GM15510 (cell line): Measurements from ENCODE around the gene ABHD15.

ENCODE experiments used
- POLR2A ChIP-seq: IDR thresholded peaks from 3 replicates; pipeline ENCODE4 v1.6.1; 2011; ENCODE audit warnings: borderline replicate concordance; ENCODE audit not compliant: insufficient read length; ENCODE audit errors: extremely low read depth

The ABHD15 gene

DNA sequence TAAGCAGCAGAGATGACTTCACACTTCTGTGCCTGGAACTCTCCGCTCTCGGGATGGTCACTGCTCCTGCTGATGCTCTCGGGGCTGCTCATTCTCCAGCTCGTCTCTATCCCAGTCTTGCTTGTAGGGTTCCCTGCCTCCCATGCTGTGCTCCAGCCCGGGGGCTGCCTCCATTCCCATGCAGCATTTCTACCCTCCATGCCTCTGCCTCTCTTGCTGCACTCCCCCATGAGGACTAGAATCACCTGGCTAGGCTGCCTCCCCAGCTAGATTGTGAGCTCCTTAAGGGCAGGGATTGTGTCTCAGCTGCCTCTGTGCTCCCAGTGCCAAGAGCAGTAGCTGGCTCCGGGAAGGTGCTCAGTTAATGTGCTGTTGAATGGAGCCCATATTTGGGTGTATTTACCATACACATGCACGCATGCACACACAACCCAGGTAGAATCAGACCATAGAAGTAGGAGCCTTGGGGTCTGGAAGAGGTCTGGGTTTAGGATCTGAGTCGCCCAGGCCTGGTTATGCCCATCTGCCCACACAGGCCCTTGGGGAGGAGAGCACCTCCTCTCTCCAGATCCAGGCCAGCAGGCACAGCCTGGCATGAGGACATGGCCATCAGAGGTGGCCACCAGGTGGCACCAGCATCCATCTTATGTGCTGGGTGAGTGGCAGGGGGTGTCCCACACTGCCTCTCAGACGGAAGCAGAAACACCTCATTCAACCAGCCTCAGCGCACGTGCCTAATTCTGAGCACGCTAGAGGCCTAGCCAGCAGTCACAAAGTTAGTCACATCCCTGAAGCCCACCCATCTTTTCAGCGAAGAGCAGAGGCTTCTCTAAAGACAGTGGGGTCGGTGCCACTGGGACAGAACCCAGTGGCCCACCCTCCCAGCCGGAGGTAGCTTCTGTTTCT is 13.3 kb upstream of the ABHD15 start:
- TF ChIP-seq POLR2A = no peak

DNA sequence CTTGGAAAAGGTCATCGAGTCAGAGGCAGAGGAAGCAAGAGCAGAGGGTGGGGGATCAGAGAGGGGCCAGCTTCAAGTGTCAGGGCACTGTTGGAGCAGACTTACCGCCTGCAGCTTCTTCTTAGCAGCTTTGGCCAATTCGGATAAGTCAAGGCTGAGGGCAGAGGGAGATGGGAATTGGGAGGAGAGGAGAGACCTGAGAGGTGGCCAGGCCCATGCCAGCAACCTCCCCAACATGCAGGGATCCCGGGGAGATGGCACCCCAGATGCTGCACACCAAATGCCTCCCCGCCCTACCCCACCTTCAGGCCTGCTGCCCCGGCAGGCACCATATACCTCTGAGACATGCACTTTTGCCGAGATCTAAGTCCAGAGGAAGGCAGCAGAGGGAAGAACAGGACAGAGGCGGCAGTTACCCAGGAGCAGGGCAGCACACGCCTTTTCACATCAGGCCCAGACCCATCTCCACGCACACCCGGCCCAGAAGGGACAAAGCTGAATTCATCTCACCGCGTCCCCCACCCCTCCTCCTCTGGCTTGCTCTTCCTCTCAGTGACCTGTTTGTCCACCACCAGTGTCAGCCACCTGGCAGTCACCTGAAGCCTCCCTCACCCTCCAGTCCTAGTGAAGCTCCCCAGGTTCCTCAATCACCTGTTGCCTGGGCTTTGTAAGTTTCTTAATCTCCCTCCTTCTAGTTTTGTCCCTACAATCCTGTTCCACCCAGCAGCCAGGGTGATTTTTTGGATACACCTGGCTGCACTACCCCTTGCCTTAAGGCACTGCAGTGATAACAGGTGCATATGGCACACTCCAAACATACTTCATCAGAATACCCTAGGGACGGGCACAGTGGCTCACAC is 12.0 kb upstream of the ABHD15 start:
- TF ChIP-seq POLR2A = no peak

GRCh38 chr17:29577385-29578211 is 10.8 kb upstream of the ABHD15 start:
- TF ChIP-seq POLR2A = no peak

DNA sequence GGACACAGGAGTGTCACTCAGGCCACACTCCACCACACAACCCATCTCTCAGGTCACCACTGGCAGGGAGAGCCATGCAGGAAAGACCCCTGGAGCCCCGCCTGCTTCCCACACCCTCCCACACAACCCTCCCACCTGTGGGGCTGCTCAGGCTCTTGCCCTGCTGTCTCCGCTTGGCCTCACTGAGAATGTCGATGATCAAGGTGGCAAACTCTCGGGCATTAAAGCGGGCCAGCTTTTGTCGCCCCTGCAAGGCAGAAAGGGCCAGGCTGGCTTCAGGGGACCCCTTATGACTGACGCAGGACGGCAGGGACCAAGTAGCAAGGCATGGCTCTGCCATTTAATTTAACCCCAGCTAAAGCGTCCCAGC is 10.1 kb upstream of the ABHD15 start:
- no peak for TF ChIP-seq POLR2A

DNA sequence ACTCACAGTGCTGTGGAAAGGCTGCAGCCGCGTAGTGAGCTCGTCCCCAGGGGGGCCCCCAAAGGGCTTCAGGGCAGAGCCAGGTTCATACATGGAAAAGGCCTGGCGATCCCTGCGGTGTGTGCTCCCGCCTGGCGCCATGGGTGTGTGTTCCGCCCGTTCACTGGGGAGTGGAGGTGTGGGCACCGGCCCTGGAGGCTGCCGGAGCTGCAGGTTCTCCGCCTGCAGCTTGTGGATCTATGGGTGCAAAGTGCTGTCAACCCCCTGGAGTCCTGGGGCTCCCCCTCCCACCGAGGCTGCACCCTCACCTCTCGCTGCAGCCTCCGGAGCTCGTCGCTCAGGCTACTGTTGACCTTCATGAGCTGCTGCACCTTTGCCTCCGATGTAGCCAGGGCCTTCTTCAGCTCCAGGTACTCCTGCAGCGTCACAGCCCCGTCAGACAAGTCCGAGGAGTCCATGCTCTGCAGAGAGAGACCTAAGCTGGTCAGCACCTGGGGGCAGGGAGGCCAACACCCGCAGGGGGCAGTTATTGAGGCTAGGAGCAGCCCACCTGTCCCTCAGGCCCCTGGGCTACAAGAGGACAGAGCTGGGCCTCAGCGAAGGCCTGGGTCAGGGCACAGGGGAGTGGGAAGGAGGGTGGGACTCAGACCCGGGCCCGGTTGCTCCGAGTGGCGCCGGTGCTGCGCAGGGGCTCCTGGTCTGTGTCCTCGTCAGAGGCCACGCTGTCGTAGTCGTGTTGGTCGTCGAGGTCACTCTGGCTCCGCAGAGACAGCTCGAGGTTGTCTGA is 9.6 kb upstream of the ABHD15 start:
- TF ChIP-seq POLR2A = no peak

DNA sequence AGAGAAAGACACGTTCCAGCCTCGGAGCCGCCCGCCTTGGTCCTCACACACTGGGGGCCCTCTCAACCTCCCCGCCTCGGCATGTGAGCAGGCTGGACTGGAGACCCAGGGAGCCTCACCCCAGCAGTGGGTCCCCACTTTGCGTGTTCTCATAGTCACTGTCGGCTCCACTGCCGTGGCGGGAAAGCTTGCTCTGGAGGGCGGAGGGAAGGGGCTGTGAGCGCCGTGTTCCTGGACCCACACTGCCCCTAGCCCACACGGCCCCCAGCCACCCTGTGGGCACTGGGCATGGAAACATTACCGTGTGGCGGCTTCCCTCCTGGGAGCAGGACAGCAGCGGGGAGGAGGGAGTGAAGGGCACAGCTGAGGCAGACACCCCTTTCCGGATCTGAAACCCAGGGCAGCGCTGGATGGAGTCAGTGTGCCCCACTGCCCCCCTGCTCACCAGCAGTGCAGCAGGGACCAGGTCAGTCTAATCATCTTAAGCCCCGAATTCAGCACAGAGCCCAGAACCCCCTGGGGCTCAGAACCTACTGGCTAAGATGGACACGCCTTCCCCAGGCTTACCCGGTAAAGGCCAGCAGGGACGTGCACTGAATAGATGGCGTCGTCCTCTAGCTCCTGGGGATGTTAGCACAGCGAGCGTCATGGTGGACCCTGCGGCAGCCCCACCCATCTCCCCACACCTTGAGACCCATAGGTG is 8.8 kb upstream of the ABHD15 start:
- no peak for TF ChIP-seq POLR2A

DNA sequence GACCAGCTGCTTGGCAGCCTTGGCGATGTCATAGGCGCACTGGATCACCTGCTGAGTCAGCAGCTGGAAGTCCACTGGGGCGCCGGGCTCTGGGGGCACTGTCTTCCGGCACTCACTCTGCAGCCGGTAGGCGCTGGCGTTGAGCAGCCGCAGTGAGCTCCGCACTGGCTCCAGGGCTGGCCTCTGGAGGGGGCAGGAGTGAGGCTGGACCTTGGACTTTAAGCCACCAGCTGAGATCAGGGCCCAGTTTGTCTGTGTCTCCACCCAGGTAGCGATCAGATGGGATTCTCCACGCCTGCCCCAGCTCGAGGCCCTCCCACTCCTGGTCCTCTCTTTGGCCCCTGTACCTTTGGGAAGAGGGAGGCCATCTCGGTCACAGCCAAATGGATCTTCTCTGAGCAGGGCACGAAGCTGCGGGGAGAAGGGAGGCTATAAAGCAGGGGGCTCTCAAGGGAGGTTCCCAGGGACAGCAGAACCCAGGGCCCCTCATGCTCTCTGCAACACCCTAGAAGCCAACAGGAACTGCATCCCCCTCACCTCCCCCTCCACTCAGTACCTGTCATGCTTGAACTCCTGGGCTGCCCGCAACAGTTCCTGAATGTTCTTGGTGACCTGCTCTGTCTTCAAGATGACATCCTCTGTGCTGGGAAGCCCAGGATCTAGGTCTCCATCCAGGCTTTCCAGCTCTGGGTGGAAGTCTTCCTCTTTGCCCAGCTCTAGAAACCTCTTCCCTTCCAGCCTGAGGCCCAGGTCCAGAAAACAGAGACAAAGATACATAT is 8.1 kb upstream of the ABHD15 start:
- no peak for TF ChIP-seq POLR2A

DNA sequence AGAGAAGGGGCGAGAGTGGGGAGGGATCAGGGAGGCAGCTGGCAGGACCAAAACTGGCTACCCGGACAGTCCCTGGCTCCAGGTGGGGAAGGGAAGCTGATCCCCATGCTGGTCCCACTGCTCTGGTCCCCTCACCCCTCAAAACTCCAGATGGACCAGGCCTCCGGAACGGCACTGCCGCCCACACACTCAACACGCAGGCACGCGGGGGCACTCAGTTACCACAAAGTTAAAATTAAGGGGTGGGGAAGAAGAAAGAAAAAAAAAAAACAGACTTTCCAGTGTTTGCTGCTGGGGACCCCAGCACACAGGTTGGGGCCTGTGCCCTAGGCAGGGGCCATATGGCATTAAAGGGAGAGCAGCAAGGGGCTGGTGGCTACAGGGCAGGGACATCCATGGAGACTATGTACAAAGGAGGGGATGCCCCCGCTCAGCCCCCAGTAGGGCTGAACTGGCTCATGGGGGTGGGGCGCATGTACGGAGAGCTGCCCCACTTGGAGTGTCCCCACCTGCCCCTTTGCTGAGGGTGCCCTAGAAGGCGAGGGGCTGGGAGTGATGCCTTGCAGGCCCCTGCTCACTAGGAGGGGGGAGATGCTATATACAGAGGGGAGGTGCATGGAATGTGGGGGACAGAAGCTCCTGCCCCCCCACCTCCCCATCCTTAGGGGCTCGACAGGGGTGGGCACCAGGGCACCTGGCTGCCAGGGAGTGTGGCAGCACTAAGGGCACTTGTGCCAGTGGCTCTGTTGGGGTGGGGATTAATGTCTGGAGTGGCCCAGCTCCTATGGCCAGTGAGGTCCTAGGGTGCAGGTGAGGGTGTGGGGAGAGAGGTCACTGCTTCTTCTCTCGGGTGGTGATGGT is 7.3 kb upstream of the ABHD15 start:
- no peak for TF ChIP-seq POLR2A

DNA sequence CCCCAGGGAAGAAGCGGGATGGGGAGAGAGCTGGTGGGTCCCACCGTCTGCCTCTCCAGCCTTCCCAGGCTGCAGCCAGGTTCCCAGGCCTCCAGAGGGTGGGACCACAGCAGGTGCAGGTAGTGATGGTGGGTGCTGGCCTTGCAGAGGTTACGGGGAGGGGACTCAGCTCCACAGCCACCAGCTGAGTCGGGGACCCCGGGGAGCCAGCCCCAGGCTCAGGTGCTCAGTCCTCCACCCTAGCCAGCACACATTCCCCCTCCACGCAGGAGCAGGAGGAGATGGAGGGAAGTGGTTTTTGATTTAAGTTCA is 6.7 kb upstream of the ABHD15 start:
- no peak for TF ChIP-seq POLR2A

GRCh38 chr17:29572691-29573557 is 6.1 kb upstream of the ABHD15 start:
- TF ChIP-seq POLR2A = no peak

DNA sequence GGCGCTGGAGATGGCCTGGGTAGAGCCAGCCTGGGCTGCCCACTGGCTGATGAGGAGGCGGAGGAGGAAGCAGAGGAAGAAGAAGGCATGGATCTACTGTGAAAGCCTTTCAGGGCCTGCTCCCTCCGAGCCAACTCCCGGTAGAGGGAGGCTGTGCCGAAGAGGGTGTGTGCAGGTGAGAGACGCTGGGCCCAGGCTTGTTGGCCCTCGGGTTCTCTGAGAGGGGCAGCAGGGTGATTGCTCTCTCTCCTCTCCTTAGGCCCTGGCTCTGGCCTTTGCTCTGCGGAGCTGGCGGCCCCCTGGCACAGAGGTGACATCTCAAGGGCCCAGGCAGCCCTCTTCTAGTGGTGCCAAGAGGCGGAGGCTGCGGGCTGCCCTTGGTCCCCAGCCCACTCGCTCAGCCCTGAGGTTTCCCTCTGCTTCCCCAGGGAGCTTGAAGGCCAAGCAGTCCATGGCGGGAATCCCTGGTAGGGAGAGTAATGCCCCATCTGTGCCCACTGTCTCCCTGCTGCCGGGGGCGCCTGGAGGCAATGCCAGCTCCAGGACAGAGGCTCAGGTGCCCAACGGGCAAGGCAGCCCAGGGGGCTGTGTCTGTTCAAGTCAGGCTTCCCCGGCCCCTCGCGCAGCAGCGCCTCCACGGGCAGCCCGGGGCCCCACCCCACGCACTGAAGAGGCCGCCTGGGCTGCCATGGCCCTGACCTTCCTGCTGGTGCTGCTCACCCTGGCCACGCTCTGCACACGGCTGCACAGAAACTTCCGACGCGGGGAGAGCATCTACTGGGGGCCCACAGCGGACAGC is 5.2 kb upstream of the ABHD15 start:
- no peak for TF ChIP-seq POLR2A

DNA sequence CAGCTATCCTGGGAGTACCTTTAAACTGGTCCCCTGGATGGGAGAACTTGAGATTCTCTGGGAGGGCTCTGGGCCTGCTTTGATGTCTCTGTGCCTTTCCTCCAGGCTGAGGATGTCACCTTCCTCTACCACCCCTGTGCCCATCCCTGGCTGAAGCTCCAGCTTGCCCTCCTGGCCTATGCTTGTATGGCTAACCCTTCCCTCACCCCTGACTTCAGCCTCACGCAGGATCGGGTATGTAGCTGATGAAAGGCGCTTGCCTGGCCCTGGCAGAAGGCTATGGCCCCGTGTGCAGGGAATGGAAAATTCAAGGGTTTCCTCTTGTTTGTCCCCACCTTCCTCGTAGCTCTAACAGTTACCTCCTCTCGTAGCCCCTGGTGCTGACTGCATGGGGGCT is 4.6 kb upstream of the ABHD15 start:
- no peak for TF ChIP-seq POLR2A
